Osteoblast (primary cell): ENCODE data around the gene MYH7B. TPM values are rescaled to one million over a fixed set of nuclear protein-coding genes. Genes with fewer than 3 reads are reported as not detected.

Experiments
- DNase-seq: peaks from one replicate; pipeline ENCODE4 v3.0.0; 2011; ENCODE audit warnings: low spot score, mixed read lengths; ENCODE audit not compliant: insufficient read length; ENCODE audit errors: missing footprints
- H2AFZ ChIP-seq: 2 replicates; pipeline ENCODE4 v1.6.0; 2011; ENCODE audit warnings: mild to moderate bottlenecking, low read length
- H3K27ac ChIP-seq: 2 replicates; pipeline ENCODE4 v1.5.1; 2011; ENCODE audit warnings: mild to moderate bottlenecking, low read depth, low read length, moderate library complexity
- H3K27me3 ChIP-seq: 2 replicates; pipeline ENCODE4 v1.6.0; 2012; ENCODE audit warnings: mild to moderate bottlenecking, control low read depth, inconsistent platforms, low read length, moderate library complexity; ENCODE audit not compliant: insufficient read depth
- H3K36me3 ChIP-seq: 2 replicates; pipeline ENCODE4 v1.5.1; 2011; ENCODE audit warnings: mild to moderate bottlenecking, low read length, control low read depth, moderate library complexity; ENCODE audit not compliant: insufficient read depth
- H3K4me1 ChIP-seq: 2 replicates; pipeline ENCODE4 v1.5.1; 2011; ENCODE audit warnings: mild to moderate bottlenecking, low read length, control low read depth, moderate library complexity; ENCODE audit not compliant: insufficient read depth
- H3K4me2 ChIP-seq: 2 replicates; pipeline ENCODE4 v1.6.0; 2011; ENCODE audit warnings: mild to moderate bottlenecking, low read length; ENCODE audit not compliant: insufficient read depth
- H3K4me3 ChIP-seq: fragments of 200-600 bp; sonication (generic); 3 replicates; pipeline ENCODE4 v1.5.1; 2012; ENCODE audit warnings: mild to moderate bottlenecking, low read length, inconsistent platforms; ENCODE audit not compliant: insufficient read depth
- H3K79me2 ChIP-seq: 2 replicates; pipeline ENCODE4 v1.6.0; 2012; ENCODE audit warnings: mild to moderate bottlenecking, low read length, control low read depth, inconsistent platforms; ENCODE audit not compliant: insufficient read depth
- H3K9me3 ChIP-seq: 2 replicates; pipeline ENCODE4 v1.5.1; 2011; ENCODE audit warnings: low read depth, low read length, control low read depth
- H4K20me1 ChIP-seq: 2 replicates; pipeline ENCODE4 v1.6.0; 2012; ENCODE audit warnings: mild to moderate bottlenecking, low read length, control low read depth; ENCODE audit not compliant: insufficient read depth
- CTCF ChIP-seq: IDR thresholded peaks from 2 replicates; pipeline ENCODE4 v1.5.1; 2011; ENCODE audit warnings: mild to moderate bottlenecking, low read depth, low read length, moderate library complexity; ENCODE audit errors: extremely low read depth
- total RNA-seq: library from RNA; depleted of rRNA; stranded (reverse); fragments of >200 nt; gene quantifications from 2 replicates; pipeline ENCODE4 v1.2.3, GENCODE V29; 2012

Gene MYH7B
- total RNA-seq, 1 donor: 0.36 TPM

DNA sequence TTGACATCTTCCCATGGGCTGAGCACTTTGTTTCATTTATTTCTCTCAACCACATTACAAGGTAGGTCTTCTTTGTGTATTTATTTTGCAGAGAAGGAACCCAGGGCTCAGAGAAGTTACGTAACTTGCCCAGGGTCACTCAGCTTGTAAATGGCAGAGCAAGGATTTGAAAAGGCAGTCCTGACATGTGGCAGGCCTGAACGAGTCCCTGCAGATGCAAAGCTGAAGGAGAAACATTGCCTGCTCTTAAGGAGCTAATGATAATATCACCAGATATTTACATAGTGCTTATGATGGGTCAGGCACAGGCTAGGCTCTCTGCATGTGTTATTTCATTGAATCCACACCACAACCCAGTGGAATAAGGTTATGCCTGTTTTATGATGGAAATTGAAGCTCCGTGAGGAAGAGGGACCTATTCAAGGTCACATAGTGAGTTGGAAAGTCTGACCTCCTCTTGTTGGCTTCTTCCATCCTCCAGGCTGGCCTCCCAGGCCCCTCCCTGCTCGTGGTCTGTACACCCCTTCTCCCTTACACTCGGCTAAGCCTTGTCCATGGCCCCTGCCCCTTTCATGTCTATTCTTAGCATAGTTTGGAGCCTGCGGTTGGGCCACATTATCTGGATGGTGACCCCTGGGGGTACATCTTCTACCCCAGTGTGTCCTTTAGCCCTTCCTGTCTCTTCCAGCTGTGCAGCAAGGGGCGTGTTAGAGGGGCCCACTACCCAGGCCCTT, 12.5 kb downstream of the MYH7B start:
- H3K27ac ChIP-seq: no peak overlapping the region
- no peak overlapping the region for H3K4me2 ChIP-seq
- no peaks in the 10 kb centered on the region for H3K9me3 ChIP-seq
- no peaks in the 10 kb centered on the region for H3K4me1 ChIP-seq
- no peaks in the 10 kb centered on the region for H3K36me3 ChIP-seq
- no peaks in the 10 kb centered on the region for H4K20me1 ChIP-seq
- peak; percentile 18 for DNase-seq
- H3K79me2 ChIP-seq: no peaks in the 10 kb centered on the region
- TF ChIP-seq CTCF: no peak
- no peak overlapping the region for H3K4me3 ChIP-seq
- H2AFZ ChIP-seq: no peak overlapping the region
- H3K27me3 ChIP-seq: peaks cover 4% of the 10 kb centered on the region

DNA sequence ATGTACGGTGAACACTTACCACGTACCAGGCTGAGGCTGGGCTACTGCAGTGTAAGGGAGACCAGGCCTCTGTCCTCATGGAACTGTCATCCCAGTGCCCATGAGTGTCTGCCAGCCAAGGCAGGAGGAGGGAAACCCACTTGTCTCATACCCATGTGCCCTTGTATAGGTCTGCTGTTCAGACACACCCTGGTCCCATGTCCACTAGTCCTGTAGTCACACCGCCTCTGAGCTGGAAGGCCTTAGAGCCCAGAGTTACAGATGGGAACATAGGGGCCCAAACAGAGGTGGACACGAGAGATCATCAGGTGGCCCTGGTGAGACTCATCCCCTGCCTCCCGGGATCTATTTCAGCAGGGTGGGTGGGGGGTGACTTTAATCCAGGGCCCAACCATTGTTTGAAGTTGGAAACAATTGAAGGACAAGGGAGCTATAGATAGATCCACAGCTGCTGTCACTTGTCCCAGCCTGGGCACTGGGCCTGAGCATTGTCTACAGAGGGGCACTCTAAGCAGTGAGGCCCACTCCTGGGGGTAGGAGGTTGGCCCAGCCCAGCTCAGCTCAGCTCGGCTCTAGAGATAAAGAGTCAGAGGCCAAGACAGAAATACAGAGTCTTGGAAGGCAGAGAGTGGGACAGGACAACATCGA, 14.6 kb downstream of the MYH7B start:
- no peaks in the 10 kb centered on the region for H3K9me3 ChIP-seq
- H2AFZ ChIP-seq: no peak overlapping the region
- no peak overlapping the region for H3K4me2 ChIP-seq
- H3K4me1 ChIP-seq: no peaks in the 10 kb centered on the region
- DNase-seq: peak; percentile 35
- H3K36me3 ChIP-seq: no peaks in the 10 kb centered on the region
- TF ChIP-seq CTCF: no peak
- no peaks in the 10 kb centered on the region for H3K79me2 ChIP-seq
- no peak overlapping the region for H3K27ac ChIP-seq
- H3K27me3 ChIP-seq: peaks cover 8% of the 10 kb centered on the region
- no peaks in the 10 kb centered on the region for H4K20me1 ChIP-seq
- no peak overlapping the region for H3K4me3 ChIP-seq

DNA sequence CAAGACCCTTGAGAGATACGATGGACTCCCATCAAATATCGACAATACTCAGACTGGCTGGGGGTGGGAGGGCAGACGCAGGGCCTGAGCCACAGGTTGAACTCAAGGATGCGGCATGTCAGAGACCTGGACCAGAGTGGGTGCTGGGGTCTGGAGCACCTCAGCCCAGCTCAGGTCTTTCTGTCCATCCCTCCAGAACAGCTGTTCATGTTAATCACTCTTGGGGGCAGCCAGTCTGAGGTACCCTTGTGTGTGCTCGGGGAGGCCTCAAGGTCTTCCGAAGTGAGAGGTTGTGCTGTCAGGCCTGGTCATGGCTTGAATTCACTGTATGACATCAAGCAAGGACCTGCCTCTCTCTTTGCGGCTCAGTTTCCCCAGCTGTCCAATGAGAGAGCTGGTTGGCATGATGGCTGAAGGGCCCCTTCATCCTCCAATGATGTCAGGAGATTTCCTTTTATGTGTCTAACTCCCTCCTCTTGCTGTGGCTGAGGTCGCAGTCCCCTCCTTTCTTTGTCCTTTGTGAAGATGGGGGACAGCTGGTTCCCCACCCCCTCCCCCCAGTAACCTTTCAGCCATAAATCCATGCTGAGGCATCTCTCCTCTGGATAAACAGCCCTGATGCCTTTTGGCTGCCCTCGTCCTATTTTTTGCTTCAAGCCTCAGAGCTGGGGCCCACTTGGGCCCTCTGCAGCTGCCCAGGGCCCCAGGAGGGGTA, 15.3 kb downstream of the MYH7B start:
- H3K4me1 ChIP-seq: no peaks in the 10 kb centered on the region
- H4K20me1 ChIP-seq: no peaks in the 10 kb centered on the region
- H3K4me2 ChIP-seq: no peak overlapping the region
- H3K36me3 ChIP-seq: no peaks in the 10 kb centered on the region
- H2AFZ ChIP-seq: no peak overlapping the region
- DNase-seq: no peak
- H3K27ac ChIP-seq: no peak overlapping the region
- H3K4me3 ChIP-seq: no peak overlapping the region
- H3K27me3 ChIP-seq: peaks cover 8% of the 10 kb centered on the region
- no peak for TF ChIP-seq CTCF
- H3K79me2 ChIP-seq: no peaks in the 10 kb centered on the region
- no peaks in the 10 kb centered on the region for H3K9me3 ChIP-seq
